Astrocyte of the hippocampus (primary cell): Measurements from ENCODE around the gene THAP8.

ENCODE experiments used
- DNase-seq: peaks from one replicate; pipeline ENCODE4 v3.0.0; 2011; ENCODE audit warnings: low read depth, low spot score

The THAP8 gene, protein sequence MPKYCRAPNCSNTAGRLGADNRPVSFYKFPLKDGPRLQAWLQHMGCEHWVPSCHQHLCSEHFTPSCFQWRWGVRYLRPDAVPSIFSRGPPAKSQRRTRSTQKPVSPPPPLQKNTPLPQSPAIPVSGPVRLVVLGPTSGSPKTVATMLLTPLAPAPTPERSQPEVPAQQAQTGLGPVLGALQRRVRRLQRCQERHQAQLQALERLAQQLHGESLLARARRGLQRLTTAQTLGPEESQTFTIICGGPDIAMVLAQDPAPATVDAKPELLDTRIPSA

GRCh38 chr19:36054119-36054732 is at the start of gene THAP8:
THAP8 (minus strand) TSS chr19:36054285; CDS start chr19:36054217, 68 bp downstream.
- DNase-seq = peak; percentile 100

- no peak for DNase-seq
Observed at GRCh38 chr19:36103040-36103626, 49.0 kb upstream of the THAP8 start.

GRCh38 chr19:36101550-36102327 is 47.7 kb upstream of the THAP8 start:
- no peak for DNase-seq

DNA sequence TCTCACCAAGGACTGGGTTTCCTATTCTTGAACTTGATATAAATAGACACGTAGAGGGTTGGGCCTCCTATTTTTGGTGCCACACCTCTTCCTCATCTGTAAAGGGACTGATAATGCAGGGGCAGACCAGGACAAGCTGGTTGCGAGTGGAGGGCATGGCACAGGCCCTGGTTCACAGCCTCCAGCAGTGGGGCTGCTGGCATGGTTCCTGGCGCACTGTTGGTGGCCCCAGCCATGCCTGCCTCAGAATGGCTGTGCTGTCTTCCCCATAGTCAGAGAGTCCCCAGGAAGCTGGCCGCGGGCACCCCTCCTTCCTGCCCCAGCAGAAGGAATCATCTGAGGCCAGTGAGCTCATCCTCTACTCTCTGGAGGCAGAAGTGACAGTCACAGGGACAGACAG is 46.4 kb upstream of the THAP8 start:
- DNase-seq = no peak

DNA sequence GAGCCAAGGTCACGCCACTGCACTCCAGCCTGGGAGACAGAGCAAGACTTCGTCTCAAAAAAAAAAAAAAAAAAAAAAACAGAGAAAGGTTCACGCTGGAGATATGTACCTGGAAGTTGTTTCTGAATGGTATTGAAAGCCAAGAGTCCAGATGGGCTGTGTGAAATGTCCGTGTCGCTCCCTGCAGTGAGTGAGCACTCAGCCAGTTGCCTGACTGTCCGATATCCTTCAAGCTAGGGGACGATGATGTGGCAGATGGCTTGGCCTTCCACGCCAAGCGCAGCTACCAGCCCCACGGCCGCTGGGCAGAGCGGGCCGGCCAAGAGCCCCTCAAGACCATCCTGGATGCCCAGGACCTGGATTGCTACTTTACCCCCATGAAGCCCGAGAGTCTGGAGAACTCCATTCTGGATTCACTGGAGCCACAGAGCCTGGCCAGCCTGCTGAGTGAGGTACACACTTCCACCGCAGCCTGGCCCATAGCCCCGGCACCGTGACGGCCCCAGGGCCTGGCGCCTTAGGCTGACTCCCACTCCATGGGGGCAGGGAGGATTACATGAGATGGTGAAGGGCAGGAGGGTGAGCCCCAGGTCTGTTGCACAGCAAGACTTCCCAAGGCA is 45.2 kb upstream of the THAP8 start:
- DNase-seq = no peak

DNA sequence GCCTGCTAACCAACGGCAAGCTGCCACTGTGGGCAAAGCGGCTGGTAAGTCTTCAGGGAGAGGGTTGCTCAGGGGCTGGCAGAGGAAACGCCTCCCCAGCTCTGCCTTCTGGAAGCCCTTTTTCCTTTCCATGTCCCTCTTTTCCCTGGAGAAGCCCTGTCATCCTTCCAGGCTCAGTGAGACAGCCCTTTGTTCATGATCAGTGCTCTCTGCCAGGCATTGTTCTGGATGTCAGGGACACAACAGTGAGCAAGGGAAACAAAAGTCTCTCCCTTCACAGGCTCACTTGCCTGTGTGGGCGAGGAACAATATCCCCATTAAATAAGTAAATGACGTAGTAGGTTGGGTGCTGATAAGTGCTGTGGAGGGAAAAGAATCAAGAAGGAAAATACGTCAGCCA is 43.0 kb upstream of the THAP8 start:
- DNase-seq = no peak

DNA sequence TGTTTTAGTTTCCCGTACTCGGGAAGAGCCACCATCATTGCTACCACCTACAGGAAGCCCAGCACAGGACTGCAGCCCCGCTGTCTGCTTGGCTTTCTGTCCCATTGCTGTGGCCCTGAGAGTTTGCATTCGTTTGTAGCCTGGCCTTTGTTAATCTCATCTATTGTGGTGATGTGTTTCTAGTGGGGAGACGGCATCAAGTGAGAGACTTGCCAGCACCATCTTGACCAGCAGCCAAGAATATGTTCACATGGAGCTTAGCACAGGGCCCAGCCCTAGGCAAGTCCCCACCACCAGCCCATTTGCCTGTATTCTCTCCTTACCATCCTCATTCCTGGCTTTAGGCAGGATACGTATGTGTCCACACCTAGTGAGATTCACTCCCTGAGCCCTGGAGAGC is 39.6 kb upstream of the THAP8 start:
- DNase-seq = peak; percentile 42

DNA sequence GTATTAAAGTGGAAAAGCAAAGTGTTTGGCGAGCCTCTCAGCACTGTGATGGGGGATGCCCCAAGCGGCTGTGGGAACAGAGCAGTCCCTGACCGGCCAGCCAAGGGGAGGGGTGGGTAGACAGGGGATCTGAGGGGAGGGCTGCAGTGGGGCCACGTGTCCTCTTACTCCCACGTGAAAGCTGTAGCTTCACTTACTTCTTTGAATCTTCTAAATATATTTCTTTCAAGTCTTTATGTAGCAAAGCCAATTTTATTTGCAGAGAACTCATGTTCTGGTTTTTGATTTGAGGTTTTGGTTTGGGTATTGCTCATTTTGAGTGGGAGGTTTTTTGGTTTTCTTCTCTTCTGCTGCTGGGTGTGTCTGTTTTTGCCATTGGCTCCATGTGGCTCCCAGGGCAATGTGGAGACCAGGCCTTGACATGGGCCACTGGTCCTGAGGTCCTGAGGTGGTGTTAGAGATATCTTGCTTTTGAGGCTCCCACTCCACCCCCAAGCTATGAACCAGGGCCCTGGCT is 39.1 kb upstream of the THAP8 start:
- no peak for DNase-seq

GRCh38 chr19:36092566-36092965 is 38.5 kb upstream of the THAP8 start:
- DNase-seq = no peak

- no peak for DNase-seq
Observed at GRCh38 chr19:36090910-36091695, 37.0 kb upstream of the THAP8 start.

DNA sequence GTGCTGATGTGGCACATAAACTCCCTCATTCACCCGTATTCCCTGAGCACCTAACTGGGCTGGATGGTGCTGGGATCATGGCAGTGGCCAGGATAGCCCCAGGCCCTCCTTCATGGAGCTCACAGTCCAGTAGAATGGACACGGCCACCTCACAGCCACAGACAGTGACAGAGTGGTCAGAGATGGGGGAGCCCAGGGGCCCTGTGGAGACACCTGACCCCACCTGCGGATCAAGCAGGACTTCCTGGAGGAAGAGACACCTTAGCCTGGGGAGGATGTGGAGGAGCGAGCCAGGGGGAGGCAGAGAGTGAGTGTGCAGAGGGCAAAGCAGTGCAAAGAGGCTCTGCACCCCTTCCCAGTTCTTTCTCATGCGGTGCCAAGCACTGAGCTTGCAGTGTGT is 35.8 kb upstream of the THAP8 start:
- DNase-seq = no peak

- no peak for DNase-seq
Observed at GRCh38 chr19:36086326-36086725, 32.2 kb upstream of the THAP8 start.

GRCh38 chr19:36084231-36085009 is 30.3 kb upstream of the THAP8 start:
- no peak for DNase-seq

DNA sequence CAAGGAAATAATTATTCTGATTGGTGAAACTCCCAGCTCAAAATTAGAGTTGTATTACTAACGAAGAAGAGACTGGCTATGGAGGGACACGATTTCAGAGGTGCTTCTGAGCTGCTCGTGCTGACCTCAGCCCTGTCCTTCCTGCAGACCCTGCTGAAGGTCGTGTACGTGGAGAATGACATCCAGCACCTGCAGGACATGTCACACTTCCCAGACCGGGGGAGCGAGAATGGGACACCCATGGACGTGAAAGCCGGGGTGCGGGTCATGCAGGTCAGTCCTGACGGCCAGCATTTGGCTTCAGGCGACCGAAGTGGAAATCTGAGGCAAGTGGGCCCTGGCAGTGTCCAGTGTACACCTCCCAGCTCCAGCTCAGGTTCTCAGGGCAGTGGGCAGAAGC is 28.8 kb upstream of the THAP8 start:
- no peak for DNase-seq

- DNase-seq = no peak
Observed at GRCh38 chr19:36081894-36082293, 27.8 kb upstream of the THAP8 start.

- DNase-seq = no peak
Observed at GRCh38 chr19:36081385-36081784, 27.3 kb upstream of the THAP8 start.

DNA sequence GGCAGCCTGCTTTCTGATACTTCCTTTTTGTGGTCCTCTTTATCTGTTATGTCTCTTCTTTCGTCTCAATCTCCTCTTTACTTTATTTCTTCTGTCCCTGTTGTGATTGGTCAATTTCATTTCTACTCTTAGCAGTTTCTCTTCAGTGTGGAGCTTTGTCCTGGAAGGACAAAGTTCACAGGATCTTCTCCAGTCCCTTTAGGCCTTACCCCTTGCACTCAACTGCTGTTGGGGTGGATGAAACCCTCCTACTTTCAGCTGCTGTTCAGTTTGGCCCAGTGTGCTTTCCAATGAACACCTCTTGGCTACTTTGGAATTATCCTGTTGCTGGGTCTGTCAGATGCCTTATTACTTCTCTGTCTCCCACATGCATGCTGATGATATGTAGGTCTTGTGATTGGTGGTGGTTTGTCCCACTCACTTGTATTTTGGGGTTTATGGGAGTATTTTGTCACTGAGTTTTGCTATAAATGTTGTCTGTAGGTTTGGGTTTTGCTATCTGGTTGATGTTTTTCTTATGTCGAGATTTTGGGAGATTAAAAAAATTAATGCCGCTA is 25.4 kb upstream of the THAP8 start:
- no peak for DNase-seq

DNA sequence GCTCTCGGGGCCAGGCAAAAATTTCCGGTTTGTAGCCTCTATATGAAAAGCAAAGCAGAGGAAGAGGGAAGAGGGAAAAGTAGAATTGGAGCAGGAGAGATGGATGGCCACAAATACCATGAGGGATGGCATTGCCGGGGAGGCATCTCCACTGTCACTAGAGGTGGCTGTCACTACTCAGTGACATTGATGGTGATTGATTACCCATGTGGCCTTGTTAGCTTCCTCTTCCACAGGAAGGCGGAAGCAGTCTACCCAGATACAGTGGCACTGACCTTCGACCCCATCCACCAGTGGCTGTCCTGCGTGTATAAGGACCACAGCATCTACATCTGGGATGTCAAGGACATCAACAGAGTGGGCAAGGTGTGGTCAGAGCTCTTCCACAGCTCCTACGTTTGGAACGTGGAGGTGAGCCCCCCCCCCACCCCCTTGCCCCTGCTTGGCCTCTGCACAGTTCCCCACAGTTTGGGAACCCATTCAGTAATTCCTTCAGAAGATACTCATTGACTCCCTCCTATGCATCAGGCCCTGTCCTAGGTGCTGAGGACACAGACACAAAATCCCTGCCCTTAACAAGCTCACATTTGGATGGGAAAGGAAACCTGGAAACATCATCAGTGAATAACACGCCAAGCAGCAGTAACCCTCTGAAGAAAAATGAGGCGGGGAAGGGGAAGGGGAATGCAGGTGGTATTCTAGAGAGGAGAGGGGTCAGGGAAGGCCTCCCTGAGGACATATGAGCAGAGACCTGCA is 19.2 kb upstream of the THAP8 start:
- no peak for DNase-seq

GRCh38 chr19:36072081-36072480 is 18.0 kb upstream of the THAP8 start:
- no peak for DNase-seq
